D341Med (cell line): ENCODE data around the gene NKIRAS1.
"Not testable (repeated sequence)": the region's sequence is repeated elsewhere in the genome, so short reads cannot be mapped to it uniquely, and the experiment has no call there.

ENCODE experiments used
- DNase-seq: peaks from one replicate; pipeline ENCODE4 v3.0.0; 2012; ENCODE audit warnings: low spot score

The NKIRAS1 gene

DNA sequence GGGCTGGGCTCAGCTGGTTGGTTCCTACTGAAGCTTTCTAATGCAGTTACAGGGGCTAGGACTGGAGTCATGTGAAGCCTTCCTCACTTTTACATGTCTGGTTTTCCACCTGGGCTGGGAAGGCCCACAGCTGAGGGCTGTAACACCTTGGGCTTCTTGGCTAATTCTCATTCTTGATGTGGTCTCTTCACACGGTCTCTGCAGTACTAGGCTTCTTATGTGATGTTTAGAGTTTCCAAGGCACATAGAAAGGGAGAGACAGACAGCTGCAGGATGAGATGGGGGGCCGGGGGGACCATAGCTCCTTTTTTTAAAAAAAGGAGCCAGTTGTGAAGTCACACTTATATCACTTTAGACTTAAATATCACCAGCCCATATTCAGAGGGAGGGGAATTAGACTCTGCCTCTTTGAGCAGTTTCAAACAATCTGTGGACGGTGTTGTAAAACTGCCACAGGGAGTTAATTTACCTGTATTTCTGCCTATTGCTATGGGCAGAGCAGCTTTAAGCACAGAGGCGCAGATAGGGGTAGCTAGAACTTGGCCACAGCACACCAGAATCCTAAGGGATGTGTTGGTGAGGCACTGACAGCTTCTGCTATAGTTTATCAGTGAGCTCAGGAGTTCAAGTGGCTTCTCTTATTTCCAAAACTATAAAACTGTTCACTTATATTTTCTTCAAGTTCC is 46.7 kb downstream of the NKIRAS1 start:
- no peak for DNase-seq

DNA sequence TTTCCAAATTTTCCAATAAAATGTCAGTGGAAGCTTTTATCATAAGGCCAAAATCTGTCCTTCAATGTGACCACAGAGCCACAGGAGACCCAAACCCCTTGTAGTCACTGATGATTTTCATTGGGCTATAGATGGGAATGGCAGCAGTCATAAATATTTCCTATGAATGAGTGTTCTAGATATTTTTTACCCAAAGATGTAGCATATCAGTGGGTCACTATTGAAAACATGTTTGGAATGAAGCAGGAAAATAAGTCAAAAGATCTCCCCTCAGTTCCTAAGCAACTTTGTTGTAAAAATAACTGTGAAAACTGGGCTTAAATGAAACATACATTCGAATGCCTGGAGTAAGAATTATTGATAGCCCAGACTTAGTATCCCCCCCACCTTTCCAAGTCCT is 49.0 kb downstream of the NKIRAS1 start:
- no peak for DNase-seq

DNA sequence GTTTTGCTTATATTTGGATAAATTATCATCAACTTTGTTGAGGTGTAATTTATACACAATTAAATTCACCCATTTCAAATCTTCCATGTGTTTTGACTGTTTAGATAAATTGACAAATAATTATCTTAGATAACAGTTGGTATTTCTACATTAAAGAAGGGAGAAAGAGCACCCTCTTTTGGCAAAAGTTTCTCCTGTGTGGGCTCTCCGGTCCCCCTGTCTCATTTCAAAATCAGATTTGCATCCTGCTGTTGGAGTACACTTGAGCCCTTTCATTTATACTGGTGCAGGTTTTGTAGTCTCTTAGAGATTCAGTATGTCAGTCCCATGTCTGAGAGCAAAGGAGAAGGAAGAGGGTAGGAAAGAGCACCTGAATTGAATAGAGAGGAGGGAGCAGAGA is 49.4 kb downstream of the NKIRAS1 start:
- DNase-seq, result no peak

DNA sequence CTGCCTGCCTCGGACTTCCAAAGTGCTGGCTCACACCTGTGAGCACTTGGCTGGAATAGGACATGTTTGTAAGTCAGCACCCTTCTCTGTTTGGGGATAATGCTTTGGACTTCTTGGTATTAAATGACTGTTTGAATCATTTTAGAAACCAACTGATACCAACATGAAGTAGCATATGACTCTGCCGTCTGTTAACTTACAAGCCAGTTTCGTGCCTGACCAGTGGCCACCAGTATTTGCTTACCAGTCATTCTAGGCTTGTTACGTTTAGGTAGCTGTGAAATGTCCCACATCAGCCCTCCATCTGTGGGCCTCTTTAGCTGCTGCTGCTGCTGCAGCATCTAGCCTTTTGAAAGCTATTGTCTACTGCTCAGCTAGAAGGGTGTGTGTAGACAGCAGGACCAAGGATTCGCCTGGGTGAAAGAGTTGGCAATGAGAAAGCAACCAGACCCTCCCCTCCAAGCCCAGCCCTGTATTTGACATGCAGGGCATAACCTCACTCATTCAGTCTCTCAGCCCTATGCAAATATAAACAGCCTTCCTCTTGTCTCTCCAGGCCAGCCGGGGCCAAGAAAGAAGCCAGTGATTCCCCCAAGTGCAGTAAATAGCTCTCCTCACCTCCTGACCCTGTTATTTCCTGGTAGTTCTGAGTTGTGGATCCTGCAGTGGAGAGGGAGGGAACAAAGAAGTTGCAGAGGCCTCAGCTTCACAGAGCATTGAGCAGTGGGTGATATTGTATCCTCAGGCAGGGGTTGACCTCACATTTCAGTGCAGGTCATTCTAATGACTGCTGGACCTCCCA is 51.0 kb downstream of the NKIRAS1 start:
- no peak for DNase-seq

DNA sequence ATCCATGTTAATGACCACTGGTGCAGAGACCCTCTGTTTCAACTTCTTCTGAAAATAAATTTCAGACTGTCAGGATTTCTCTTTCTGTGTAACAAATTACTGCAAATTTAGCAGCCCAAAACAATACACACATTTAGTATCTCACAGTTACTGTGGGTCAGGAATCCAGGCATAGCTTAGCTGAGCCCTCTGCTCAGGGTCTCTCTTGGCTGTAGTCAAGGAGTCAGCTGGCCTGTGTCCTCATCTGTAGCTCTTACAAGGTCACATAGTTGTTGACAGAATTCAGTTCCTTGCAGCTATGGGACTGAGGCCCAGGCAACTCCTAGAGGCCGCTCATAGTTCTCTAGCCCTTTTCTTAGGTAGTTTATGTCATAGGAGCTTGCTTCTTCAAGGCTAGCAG is 51.9 kb downstream of the NKIRAS1 start:
- DNase-seq, result no peak

DNA sequence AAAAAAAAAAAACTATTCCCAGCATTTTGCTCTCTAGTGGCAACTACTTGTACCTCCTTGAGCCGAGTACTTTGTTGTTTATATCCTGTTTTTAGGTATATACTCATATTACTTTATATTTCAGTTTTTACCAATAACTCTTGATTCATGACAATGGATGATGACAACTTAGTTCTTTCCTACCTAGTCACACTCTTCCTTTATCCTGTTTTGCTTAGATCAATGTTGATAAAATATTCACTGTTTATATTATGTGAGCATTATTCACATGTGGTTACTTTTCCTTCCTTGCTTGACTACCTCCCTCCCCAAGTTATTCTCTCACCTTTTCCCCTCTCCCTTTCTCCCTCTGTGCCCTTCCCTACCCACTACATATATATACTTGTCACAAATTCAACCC is 53.7 kb downstream of the NKIRAS1 start:
- DNase-seq, result no peak

DNA sequence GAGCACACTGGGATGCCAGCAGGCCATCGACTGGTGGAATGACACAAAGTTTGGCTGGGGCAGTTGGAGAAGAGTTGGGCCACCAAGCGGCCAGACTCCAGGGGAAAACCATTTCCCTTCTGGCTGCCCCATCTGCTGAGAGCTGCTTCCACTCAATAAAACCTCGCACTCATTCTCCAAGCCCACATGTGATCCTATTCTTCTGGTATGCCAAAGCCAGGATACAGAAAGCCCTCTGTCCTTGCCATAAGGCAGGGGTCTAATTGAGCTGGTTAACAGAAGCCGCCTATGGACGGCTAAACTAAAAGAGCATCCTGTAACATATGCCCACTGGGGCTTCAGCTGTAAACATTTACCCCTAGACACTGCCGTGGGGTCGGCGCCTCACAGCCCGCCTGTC is 55.1 kb downstream of the NKIRAS1 start:
- DNase-seq, result no peak

DNA sequence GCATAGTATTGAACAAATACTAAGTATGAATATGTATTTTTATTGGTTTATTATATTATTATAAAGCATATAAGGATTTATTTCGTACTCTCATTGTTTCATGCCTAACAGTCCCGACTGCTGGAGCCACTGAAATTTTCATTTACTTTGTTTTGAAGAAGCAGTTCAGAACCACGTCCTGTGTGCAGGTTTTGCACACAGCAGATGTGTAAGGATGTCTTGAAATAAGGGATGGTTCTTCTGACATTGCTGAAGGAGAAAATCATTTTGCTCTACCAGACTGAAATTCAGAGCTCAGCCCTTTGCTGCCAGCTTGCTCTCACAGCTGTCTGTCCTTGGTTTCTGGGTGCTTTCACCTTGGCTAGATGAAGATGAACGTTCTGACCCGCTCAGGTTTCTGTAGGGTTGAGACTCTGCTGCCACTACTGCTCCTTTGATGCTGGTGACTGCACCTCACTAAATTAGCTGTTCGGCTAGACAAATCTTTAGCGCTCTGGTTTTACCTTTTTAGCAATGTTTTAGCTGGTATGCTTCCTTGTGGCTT is 56.9 kb downstream of the NKIRAS1 start:
- DNase-seq, result no peak

DNA sequence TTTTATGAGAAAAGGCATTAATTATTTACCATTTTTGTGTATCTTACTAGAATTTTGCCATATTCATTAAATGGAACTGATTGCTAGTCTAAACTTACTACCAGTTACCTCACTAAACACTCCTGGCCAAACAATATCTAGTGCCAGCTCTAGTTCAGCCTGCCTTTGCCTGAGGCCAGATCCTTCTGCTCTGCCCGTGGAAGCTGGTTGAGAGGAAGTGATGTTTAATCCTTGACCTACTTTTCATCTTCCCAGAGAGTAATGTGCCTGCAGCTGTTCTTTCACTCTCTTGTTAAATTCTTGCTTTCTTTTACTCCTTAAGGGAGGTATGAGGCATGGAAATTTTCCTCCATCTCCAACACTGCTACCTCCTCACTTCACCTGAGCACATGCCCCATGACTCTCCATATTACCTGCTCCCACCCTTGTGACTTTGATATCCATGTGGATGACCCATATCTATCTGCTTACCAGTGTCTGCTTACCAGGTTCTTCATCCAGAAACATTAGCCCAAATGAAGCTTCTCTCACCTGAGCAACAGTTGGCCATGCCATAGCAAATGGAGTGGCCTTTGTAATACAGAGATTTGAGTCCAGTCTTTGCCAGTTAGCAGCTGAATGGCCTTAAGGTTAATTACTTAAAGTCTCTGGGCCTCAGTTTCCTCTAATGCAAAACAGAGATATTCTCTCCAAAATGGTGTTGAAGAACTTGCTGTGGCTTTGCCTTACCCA is 57.6 kb downstream of the NKIRAS1 start:
- no peak for DNase-seq

DNA sequence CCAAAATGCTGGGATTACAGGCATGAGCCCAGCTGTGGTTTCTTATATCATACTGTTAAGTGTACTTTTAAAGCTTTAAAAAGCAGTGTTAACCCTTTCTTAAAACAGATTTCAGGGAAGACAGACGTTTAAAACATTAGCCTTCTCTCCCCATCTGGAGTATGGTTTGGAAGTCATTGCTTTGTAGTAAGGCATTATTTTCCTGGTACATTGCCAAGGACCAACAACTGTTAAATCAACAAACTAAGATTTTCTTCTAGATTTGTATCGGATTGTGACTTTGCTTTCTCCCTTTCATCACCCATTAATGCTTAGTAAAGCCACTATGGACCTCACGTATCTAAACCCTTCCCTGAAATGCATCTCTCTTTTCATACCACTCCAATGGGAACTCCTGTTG is 60.5 kb downstream of the NKIRAS1 start:
- no peak for DNase-seq

DNA sequence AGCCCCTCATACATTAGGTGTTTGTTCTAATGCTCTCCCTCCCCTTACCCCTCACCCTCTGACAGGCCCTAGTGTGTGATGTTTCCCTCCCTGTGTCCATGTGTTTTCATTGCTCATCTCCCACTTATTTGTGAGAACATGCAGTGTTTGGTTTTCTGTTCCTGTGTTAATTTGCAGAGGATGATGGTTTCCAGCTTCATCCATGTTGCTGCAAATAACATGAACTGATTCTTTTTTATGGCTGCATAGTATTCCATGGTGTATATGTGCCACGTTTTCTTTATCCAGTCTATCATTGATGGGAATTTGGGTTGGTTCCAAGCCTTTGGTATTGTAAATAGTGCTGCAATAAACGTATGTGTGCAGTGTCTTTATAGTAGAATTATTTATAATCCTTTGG is 67.3 kb downstream of the NKIRAS1 start:
- not testable (repeated sequence) for DNase-seq

DNA sequence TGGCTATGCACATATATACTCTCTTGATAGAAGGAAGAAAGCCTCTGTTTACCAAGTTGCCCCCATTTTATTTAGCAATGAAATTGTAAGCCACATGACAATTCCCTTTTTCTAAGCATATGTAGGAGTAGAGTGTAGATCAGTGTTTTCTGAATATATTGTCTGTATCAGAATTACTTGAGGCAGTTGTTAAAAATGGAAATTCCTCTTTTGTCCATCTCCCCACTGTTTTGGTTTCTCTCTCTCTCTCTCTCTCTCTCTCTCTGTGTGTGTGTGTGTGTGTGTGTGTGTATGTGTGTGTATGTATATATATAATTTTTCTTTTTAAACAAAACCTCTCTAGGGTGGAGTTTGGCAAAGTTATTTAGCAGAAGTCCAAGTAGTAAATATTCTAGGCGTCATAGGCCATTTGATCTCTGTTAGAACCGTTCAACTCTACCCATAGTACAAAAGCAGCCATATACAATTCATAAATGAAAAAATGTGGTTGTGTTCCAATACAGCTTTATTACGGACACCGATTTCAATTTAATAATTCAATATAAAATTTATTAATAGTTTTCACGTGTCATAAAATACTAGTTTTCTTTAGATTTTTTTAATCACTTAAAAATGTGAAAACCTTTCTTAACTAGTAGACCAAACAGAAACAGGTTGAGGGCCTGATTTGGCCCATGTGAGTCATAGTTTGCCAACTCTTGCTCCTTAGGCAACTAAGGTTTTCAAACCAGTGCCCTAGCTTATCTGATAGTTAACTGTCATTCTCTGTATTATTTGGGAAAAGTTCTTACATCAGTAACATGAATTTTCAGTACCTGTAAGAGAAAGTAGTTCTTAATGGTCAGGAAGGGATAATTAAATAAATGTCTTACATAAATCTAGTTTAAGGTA is 71.2 kb downstream of the NKIRAS1 start:
- no peak for DNase-seq

DNA sequence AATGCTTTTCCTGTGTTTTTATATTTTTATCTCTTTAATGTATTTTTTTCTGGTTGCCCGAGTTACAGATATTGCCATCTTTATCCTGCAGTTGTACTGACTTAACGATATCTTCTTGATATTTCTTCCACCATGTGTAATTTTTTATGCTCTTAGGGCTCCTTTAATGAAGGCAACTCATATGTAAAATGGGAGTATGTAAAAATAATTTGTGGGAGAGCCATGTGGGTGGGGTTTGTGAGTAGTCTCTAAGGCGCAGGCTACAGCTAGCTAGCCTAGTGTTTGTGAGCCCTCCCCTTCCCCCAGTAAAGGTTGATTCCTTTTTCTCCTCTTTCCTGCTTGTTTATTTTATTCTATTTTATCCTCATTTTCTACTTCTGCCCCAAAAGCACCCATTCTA is 72.9 kb downstream of the NKIRAS1 start:
- DNase-seq, result no peak
